HUES64 (cell line): ENCODE data around the gene SPACA9.

ENCODE experiments used
- H3K27ac ChIP-seq: 2 replicates; pipeline ENCODE4 v1.7.0; 2013; ENCODE audit warnings: low read depth, low read length, inconsistent platforms
- H3K27me3 ChIP-seq: 2 replicates; pipeline ENCODE4 v1.6.1; 2013; ENCODE audit warnings: mild to moderate bottlenecking, low read length; ENCODE audit not compliant: insufficient read depth
- H3K36me3 ChIP-seq: 2 replicates; pipeline ENCODE4 v1.6.1; 2013; ENCODE audit warnings: mild to moderate bottlenecking, low read length; ENCODE audit not compliant: insufficient read depth
- H3K4me1 ChIP-seq: 2 replicates; pipeline ENCODE4 v1.6.1; 2013; ENCODE audit warnings: mild to moderate bottlenecking, low read length, moderate library complexity; ENCODE audit not compliant: insufficient read depth
- H3K4me3 ChIP-seq: 2 replicates; pipeline ENCODE4 v1.5.1; 2013; ENCODE audit warnings: mild to moderate bottlenecking, low read length, moderate library complexity
- H3K9ac ChIP-seq: 2 replicates; pipeline ENCODE4 v1.6.1; 2013; ENCODE audit warnings: mild to moderate bottlenecking, low read depth, low read length
- H3K9me3 ChIP-seq: 2 replicates; pipeline ENCODE4 v1.6.1; 2013; ENCODE audit warnings: low read depth, low read length; ENCODE audit not compliant: insufficient read depth
- WGBS: fragments of 150-250, 120-280 bp; methylation state at CpG from one replicate; pipeline ENCODE4 v1.1.7; 2013; ENCODE audit warnings: missing lambda C conversion rate; 5-methylcytosine and 5-hydroxymethylcytosine counted together

The SPACA9 gene

GRCh38 chr9:132896264-132896663, 17.6 kb downstream of the SPACA9 start:
- 97% methylated on average over 13 of the region's 13 CpGs for WGBS
- no peaks in the 10 kb centered on the region for H3K9me3 ChIP-seq
- H3K27ac ChIP-seq, result no peak overlapping the region
- no peak overlapping the region for H3K4me3 ChIP-seq
- H3K9ac ChIP-seq, result no peak overlapping the region
- no peaks in the 10 kb centered on the region for H3K27me3 ChIP-seq
- H3K36me3 ChIP-seq, result peaks cover 70% of the 10 kb centered on the region
- H3K4me1 ChIP-seq, result no peaks in the 10 kb centered on the region

DNA sequence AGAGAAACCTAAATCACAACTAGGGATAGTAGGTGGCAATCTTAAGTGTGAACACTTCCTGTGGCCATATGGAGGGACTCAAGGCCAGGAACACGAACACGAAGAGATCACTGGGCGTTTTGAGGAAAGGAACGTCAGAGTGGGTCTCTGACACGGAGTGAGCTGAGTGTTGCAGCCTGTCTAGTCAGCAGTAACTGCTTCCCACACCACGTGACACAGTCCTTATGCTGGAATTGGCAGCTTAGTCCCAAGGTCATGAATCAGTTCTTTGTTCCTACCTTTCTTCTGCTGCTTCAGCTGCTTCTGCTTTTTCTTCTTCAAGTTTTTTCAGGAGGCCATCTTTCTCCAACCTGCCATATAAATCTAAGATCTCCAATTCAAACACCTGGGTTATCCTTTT, 18.2 kb downstream of the SPACA9 start:
- Histone ChIP-seq H3K4me1 (no peaks in the 10 kb centered on the region), H3K4me3 (no peak overlapping the region), H3K27ac (no peak overlapping the region), H3K9me3 (no peaks in the 10 kb centered on the region), H3K9ac (no peak overlapping the region), H3K27me3 (no peaks in the 10 kb centered on the region), H3K36me3 (peaks cover 75% of the 10 kb centered on the region)
- WGBS, result 95% methylated on average over 6 of the region's 6 CpGs

DNA sequence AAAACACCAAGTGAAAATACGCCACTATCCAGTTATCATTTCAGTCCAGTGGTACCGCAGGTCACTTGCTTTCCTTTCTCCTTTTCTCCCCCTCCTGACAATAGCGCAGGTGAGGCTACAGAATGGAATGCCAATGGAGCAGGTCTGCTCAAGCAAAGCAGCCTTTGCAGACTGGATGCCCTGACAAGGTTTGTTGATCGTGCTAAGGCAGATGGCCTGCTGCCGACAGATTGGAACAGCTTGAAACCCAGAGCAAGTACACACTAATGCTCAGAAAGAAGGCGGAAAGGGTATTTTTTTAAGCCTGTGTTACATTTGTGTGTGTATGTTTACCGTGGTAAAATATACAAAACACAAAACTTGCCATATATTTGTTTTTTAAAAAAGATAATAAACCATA, 19.4 kb downstream of the SPACA9 start:
- WGBS, result 93% methylated on average over 6 of the region's 7 CpGs
- peaks cover 86% of the 10 kb centered on the region for H3K36me3 ChIP-seq
- no peak overlapping the region for H3K4me3 ChIP-seq
- H3K27ac ChIP-seq, result no peak overlapping the region
- no peak overlapping the region for H3K9ac ChIP-seq
- H3K27me3 ChIP-seq, result no peaks in the 10 kb centered on the region
- no peaks in the 10 kb centered on the region for H3K9me3 ChIP-seq
- H3K4me1 ChIP-seq, result peaks cover 5% of the 10 kb centered on the region; the same call in 1 of the 2 replicates

DNA sequence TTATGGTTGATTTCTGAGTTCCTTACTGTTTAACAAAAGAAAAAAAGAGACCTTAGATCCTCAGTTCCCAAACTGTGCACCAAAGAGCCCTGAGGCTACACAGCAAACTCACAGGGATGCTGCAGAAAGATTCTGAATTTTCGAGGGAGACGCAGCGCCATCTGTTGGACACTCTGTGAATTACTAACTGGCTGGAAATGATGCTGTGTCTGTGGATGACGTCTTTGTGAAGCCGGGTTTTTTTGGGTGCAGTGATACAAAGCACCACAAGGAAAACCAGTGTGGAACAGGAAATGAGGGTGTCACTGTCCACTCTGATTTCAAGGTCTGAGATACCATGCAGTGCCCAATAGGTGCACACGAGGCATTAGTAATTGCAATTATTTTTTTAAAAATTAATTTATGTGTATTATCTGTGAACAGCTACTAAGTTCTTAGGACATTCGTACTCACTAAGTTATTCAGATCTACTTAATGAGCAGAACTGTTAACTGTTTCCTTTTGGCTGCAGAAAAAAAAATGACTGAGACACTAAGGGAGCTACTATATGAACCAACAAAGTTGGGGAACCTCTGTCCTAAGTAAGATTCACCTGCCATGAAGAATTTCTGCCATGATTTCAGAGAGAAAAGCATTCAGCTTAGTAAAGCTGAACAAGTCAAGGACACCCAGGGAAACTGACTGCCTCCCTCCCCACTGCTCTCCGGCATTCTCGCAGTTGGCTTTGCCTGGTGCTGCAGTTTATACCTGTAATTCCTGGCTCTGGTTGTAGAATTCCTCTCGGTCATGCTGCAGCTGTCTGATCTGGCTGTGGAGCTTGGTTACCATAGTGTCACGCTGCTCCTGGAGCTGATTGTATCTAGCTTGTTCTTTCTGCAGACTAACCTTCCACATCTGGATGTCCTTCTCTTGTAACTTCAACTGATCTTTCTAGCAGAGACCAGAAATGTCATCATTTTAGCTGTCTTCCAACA, 23.4 kb downstream of the SPACA9 start:
- Histone ChIP-seq H3K27ac (no peak overlapping the region), H3K9ac (no peak overlapping the region), H3K4me1 (peaks cover 20% of the 10 kb centered on the region), H3K4me3 (no peak overlapping the region), H3K9me3 (no peaks in the 10 kb centered on the region), H3K27me3 (no peaks in the 10 kb centered on the region), H3K36me3 (peaks cover 74% of the 10 kb centered on the region)
- 51% methylated on average over 9 of the region's 11 CpGs for WGBS

GRCh38 chr9:132903574-132904492, 25.1 kb downstream of the SPACA9 start:
- no peak overlapping the region for H3K4me3 ChIP-seq
- H3K4me1 ChIP-seq, result peaks cover 20% of the 10 kb centered on the region
- peaks cover 62% of the 10 kb centered on the region for H3K36me3 ChIP-seq
- WGBS, result 61% methylated on average over 13 of the region's 13 CpGs
- H3K9me3 ChIP-seq, result no peaks in the 10 kb centered on the region
- H3K9ac ChIP-seq, result no peak overlapping the region
- peak overlapping the region; percentile 54; the same call in 1 of the 2 replicates for H3K27ac ChIP-seq
- no peaks in the 10 kb centered on the region for H3K27me3 ChIP-seq

- H3K27ac ChIP-seq, result no peak overlapping the region
- H3K36me3 ChIP-seq, result peaks cover 62% of the 10 kb centered on the region
- WGBS, result 95% methylated on average over 12 of the region's 12 CpGs
- H3K9ac ChIP-seq, result no peak overlapping the region
- H3K9me3 ChIP-seq, result no peaks in the 10 kb centered on the region
- no peak overlapping the region for H3K4me3 ChIP-seq
- no peaks in the 10 kb centered on the region for H3K27me3 ChIP-seq
- peaks cover 20% of the 10 kb centered on the region for H3K4me1 ChIP-seq
Observed at GRCh38 chr9:132905726-132906125, 27.0 kb downstream of the SPACA9 start.

DNA sequence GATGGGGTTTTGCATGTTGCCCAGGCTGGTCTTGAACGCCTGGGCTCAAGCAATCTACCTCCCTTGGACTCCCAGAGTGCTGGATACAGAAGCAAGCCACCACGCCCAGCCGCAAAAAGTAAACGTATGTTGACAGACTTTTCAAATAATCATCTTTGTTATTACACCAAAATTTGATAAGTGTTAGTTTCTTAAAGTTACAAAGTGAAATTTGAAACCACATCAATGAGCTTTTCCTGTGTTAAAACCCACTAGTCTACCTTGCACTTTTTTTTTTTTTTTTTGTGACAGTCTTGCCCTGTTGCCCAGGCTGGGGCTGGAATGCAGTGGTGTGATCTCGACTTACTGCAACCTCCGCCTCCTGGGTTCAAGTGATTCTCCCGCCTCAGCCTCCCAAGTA, 29.9 kb downstream of the SPACA9 start:
- 98% methylated on average over 7 of the region's 7 CpGs for WGBS
- H3K27me3 ChIP-seq, result no peaks in the 10 kb centered on the region
- H3K36me3 ChIP-seq, result peaks cover 60% of the 10 kb centered on the region
- no peak overlapping the region for H3K4me3 ChIP-seq
- no peak overlapping the region for H3K9ac ChIP-seq
- no peaks in the 10 kb centered on the region for H3K9me3 ChIP-seq
- peaks cover 10% of the 10 kb centered on the region for H3K4me1 ChIP-seq
- H3K27ac ChIP-seq, result no peak overlapping the region

GRCh38 chr9:132909311-132909710, 30.6 kb downstream of the SPACA9 start:
- Histone ChIP-seq H3K4me3 (no peak overlapping the region), H3K36me3 (peaks cover 60% of the 10 kb centered on the region), H3K27ac (no peak overlapping the region), H3K27me3 (no peaks in the 10 kb centered on the region), H3K9ac (no peak overlapping the region), H3K9me3 (no peaks in the 10 kb centered on the region), H3K4me1 (peaks cover 3% of the 10 kb centered on the region; the same call in 1 of the 2 replicates)
- WGBS, result 92% methylated on average over 2 of the region's 2 CpGs

DNA sequence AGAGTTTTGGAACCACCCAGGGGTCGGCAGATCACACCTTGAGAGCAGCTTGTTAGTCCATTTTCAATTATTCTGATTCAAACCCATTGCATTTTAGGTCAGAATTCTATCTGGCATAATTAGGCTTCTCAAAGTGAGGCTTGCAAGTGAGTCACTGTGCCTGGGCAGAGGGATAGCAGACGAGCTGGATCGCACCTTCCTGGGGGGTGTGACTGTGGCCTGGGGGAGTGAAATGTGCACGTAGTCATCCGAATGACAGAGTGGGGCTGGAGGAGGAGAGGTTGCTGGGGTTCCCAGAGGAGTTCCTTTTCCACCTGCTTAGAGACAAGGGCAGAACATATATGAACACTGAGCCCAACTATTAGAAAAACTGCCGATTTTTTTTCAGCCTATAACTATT, 31.7 kb downstream of the SPACA9 start:
- WGBS, result 92% methylated on average over 6 of the region's 6 CpGs
- Histone ChIP-seq H3K27me3 (no peaks in the 10 kb centered on the region), H3K4me1 (no peaks in the 10 kb centered on the region), H3K4me3 (no peak overlapping the region), H3K36me3 (peaks cover 59% of the 10 kb centered on the region), H3K9me3 (no peaks in the 10 kb centered on the region), H3K9ac (no peak overlapping the region), H3K27ac (no peak overlapping the region)

DNA sequence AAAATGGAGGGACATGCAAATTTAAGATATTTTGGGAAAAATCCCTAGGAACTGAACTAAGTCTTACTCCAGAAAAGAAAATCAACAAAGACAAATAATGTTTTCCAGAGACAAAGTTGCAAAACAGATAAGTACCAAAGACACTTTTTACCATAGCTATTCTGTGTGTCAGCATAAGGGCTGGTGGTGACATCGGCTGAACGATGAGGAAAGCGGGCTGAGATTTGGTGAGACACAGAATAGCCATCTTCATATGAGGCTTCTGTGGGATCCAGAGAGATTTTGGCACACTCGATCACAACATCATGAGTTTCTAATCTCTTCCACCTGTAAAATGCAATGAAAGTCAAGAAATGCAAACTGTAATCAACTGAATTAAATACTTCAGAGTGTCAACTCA, 33.4 kb downstream of the SPACA9 start:
- H3K27me3 ChIP-seq, result no peaks in the 10 kb centered on the region
- H3K27ac ChIP-seq, result no peak overlapping the region
- WGBS, result 95% methylated on average over 4 of the region's 4 CpGs
- no peak overlapping the region for H3K9ac ChIP-seq
- no peak overlapping the region for H3K4me3 ChIP-seq
- H3K4me1 ChIP-seq, result no peaks in the 10 kb centered on the region
- H3K9me3 ChIP-seq, result no peaks in the 10 kb centered on the region
- peaks cover 66% of the 10 kb centered on the region for H3K36me3 ChIP-seq

DNA sequence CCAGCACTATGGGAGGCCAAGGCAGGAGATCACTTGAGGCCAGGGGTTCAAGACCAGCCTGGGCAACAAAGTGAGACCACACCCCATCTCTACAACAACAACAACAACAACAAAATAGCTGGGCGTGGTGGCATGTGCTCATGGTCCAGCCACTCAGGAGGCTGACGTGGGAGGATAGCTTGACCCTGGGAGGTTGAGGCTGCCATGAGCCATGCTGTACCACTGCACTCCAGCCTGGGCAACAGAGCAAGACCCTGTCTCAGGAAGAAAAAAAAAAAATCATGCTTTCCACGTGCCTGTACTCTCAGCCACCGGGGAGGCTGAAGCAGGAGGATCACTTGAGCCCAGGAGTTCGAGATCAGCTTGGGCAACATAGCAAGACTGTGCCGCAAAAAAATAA, 36.2 kb downstream of the SPACA9 start:
- no peak overlapping the region for H3K9ac ChIP-seq
- 98% methylated on average over 6 of the region's 6 CpGs for WGBS
- H3K4me3 ChIP-seq, result no peak overlapping the region
- no peaks in the 10 kb centered on the region for H3K27me3 ChIP-seq
- H3K9me3 ChIP-seq, result no peaks in the 10 kb centered on the region
- H3K27ac ChIP-seq, result no peak overlapping the region
- H3K4me1 ChIP-seq, result no peaks in the 10 kb centered on the region
- H3K36me3 ChIP-seq, result peaks cover 75% of the 10 kb centered on the region
